ENCODE measurements around the gene DPYSL3.

Gene DPYSL3

DNA sequence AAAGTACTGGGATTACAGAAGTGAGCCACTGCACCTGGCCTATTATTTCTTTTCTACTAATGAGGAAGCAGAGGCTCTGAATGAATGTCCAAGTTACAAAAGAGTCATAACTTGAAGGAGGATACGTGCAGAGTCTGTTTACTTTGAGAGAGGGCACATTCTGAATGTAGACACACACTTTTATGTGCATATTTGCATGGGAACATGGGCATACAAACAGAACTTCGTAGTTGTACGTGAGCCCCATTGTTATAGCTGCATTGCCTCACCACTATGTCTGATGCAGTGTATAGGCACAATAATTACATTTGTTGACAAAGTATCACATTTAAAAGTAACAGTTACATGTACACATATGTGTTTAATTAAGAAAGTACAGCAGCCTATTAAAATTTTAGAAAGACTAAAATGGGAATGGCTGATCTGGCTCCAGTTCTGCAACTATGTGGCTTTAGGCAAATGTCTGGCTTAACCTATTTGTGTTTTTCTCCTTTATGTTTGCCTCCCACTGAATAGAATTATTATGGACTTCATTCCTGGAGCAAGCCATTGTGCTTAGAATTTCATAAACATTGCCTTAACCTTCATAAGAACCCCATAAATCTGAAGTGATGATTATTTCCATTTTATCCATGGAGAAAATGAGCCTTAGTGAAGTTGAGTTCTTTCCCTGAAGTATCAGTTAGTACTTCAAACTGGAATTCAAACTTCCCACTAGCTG is 3.0 kb upstream of the DPYSL3 start:
- DNase-seq (ENCODE audit: low read depth) = no peak

DNA sequence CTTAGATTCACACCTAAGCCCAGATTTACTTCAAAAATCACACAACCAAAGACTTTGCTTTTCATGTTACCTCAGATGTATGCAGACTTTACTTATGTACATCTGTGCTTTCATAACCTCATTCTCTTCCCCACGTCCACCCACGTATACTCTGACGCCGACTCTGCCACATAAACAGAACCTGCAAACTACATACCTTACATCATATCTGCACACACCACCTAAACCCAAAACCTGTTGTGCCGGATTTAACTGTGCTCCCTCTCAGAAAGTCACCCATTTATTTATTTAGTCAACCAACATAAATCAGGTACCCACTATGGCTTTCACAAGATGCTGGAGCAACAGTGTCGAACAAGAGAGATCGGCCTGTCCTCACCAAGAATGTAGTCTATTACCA is 1.0 kb upstream of the DPYSL3 start:
- DNase-seq (ENCODE audit: low read depth) = no peak

DNA sequence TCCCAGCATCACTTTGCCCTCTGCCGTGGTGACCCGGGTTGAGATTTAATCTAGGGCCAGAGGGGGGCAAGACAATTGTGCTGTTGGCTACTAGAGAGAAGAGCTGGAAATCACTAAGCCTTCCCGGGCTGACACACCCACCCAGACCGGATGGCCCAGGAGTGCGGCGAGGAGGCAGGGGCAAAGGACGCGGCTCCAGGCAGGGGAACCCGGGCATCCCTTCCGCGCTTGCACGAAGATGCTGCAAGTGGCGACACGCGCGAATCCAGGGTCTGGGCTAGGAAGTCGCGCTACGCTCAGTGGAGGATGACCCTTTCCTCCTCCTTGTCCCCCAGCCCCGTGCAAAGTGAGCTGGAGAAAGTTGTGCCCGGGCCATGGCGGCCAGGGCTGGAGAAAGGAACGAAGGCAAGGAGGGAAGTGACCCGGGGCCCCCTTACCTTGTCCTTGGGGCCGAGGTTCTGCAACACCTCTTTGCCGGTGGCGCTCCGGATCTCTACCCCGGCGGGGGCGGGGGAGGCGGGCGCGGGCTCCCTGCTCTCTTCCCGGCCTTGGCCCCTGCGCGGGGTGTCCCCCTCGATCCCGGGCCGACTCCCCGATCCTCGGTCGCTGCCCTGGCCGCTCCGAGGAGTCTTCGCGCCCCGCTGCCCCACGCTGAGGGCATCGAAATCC is 693 bp downstream of the DPYSL3 start:
- DNase-seq (ENCODE audit: low read depth) = no peak

DNA sequence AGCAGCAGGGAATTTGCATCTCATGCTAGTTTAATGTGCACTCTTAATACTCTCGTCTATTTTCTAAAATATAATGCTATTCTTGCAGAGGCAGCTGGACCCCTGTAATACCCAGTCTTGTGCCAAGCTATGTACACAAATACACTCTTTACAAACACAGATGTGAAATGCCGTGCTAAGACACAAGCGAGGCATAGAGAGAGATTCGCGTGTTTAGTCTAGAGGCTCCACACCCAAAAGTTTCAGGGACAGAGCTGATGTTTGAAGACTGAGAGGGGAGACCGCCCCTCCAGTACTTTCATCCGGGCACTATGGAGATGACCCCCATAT is 1.2 kb downstream of the DPYSL3 start:
- DNase-seq (ENCODE audit: low read depth) = no peak

DNA sequence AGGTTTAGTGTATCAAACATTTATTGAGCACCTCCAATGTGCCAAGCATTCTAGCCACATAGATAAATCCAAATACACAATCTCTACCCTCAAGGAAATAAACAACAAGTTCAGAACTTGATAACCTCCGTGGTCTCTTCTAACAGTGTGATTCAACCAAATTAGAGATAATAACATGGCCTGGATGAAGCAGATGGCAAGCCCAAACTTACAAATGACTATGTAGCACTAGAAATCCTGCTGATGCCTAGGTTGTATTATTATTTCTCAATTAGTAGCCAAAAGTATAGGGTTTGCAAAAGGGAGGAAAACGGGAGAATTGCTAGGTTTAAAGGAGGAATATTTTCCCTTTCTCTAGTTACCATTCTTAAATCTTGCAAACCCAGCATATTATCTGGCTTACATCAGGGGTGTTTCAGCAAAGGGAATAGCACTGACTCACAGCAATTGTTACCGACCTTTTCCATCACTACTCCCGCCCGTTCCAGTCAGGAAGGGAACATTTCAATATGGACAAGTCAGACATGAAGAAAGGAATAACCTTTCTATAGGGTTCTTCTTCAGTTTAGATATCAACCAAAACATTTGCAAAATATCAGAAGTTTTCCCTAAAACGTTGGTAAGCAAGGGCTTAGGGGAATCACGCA is 2.3 kb downstream of the DPYSL3 start:
- DNase-seq (ENCODE audit: low read depth) = peak; percentile 82

DNA sequence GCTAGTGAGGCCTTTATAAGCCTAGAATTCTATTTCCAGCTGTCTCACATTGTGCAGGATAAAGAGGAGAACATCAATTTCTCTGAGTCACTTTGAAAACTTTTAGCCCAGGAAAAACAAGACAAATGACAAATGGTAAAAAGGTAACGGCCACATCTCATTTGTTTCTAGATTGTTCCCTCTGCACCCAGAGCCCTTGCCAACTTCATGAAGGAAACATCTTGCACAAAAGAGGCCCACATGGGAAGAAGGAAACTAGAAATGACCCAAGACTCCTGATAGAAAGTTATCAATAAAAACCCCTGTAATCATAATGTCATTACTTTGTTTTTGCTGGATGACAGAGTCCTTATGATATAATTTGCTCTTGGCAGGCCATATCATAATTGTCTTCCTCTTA is 5.3 kb downstream of the DPYSL3 start:
- no peak for DNase-seq (ENCODE audit: low read depth)

DNA sequence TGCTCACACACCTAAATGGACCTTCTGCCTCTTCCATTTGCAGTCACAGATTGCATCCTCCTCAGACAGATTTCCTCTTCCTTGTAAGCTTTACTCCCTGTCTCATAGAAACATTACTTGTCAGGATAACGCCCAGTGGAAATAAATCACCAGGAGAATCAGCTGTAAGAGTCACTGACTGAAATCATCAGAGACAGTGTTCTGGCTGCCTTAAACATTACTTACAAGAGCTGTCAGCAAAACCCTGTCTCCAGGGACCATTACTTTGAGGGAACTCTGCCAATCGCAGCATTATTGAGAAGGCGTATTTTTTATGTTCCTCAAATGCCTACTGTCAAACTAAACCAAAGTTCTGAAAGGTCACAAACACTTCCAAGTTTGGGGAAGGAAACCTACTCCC is 5.9 kb downstream of the DPYSL3 start:
- peak; percentile 87 for DNase-seq (ENCODE audit: low read depth)

DNA sequence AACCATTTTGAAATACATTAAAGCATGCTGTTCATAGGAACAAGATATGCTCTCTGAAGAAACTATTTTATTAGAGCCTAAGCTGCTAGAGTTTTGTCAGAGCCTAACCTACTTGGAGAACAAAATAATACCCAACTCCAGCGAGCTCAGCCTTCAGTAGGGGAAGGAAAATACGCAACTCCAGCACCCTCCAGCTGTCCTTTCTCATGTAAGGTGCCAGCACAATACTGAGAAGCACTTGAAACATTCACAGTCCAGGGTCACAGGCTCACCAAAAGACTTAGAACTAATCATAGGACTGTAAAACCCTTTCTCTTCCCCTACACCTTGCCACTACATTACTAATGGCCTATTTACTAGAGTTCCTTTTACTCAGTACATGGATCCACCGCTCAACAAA is 18.9 kb downstream of the DPYSL3 start:
- DNase-seq (ENCODE audit: low read depth) = no peak

DNA sequence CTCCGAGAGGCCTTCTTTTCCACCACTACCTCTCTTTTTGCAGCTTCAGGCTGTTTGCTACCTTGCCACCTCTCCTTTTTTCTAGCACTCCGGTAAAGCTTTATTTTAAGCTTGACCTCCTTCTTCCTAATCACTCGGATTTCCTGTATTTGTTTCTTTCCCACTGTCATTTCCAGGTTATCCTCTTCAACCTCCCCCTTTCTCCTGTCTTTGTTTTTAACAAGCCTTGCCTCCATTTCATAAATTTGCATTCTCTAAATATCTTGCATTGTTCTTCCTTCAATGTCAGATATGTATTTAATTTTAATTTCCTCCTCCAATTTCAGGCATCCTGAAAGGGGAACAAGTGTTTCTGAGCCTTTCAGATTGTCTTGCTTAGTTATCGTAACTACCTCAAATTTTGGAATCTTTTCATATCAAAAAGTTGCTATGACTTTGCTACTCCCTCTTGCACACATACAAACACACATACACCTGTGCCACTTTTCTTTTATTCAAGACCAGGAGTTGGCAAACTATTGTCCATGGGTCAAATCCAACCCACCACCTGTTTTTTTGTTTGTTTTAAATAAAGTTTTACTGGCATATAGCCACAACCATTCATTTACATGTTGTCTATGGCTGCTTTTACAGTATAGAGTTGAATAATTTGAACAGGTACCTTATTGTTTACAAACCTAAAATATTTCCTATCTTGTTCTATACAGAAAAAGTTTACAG is 22.7 kb downstream of the DPYSL3 start:
- no peak for DNase-seq (ENCODE audit: low read depth)

DNA sequence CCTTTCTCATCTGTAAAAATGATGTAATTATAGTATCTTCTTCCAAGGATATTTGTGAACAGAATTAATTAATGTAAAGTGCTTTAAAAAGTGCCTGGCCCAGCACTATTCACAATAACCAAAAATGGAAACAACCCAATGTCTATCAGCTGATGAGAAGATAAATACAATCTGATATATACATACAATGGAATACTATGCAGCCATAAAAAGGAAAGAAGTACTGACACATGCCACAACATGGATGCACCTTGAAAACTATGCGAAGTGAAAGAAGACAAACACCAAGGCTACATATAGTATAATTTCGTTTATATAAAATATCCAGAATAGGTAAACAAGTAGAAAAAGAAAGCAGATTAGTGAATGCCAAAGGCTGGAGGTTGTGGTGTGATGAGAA is 24.1 kb downstream of the DPYSL3 start:
- no peak for DNase-seq (ENCODE audit: low read depth)

DNA sequence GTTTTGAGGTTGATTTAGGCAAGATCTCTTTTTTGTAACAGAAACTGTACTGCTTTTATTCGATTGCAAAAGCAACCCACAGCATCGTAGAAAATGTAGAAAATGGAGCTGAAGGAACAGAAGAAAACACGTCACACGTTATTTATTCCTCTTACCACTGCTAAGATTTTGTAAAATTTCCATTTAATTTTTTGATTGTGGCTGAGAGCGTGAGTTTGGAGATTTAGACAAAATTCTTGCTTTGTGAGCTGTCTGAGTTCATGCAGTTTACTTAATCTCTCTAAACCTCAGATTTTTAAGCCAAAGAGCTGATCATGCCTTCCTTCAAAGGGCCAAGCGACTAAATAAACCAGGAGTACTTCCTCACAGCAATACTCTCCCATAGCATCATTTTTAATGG is 24.8 kb downstream of the DPYSL3 start:
- DNase-seq (ENCODE audit: low read depth) = peak; percentile 95

DNA sequence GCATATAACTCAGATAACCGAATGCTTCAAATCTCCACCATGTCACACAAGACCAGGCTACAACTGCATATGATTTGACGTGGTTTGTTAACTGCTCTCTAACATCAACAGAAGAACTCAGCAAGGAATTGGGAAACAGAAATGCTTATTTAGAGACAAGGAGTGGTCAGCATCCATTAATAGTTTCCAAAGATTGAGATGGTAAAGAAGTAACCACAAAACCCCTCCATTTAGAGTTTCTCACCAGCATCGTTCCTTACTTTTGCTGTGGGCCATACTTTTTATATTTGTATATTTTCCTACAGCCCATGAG is 25.2 kb downstream of the DPYSL3 start:
- DNase-seq (ENCODE audit: low read depth) = peak; percentile 73

DNA sequence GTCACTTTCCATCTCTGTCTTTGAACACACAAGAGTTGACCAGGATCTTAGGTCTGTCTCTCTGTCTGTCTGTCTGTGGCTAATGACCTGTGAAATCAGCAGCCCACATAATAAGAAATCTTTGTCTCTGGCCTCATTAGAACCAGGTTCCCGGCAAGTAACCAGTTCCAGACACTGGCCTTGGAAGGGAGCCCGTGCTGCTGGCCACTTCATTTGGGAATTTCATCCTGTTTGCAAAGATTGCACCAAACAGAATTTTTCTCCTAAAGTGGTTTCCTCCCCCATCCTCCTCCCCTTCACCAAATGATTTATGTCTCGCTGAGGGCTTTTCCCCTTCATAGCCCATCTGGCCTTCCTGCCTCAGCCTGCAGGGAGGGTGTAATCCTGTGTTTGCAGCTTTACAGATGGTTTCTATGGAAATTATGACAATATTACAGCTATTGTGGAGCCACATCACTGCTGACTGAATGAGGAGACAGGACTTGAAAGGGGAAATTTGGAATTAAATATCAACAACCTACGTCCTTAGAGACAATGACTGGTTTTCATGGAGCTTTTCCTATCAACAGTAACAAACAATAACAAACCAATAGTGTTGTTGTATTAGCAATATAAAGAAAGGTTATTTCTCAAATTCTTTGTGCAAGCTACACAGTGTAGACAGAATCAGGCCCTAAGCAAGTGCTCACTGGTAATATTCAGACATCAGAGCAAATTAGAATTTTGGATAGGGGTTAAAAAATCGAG is 25.7 kb downstream of the DPYSL3 start:
- DNase-seq (ENCODE audit: low read depth) = peak; percentile 99

DNA sequence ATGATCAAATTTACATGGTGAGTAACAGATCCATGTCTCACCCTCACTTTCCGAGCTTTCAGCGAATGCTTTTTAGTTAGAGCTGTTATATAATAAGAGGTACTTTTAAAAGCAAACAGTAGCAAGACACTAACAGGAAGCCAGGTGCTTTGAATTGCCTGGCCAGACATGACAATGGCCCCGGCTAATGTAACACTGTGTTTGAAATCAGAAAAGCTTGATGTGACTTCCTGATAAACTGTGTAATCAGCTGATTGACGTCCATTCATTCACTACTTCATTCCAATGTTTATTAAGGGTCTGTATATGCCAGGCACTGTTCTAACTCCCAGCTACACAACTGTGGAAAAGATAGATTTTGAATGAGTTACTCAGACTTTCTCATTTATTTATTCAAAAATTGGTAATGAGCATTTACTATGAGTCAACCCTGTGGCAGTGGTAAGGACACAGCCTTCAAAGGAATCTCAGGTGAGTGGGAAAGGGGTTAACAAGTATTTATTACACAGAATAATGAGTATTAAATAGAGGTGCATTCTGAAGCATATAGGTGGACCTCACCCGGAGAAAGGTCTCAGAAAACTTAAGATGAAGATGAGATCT is 26.6 kb downstream of the DPYSL3 start:
- DNase-seq (ENCODE audit: low read depth) = no peak

DNA sequence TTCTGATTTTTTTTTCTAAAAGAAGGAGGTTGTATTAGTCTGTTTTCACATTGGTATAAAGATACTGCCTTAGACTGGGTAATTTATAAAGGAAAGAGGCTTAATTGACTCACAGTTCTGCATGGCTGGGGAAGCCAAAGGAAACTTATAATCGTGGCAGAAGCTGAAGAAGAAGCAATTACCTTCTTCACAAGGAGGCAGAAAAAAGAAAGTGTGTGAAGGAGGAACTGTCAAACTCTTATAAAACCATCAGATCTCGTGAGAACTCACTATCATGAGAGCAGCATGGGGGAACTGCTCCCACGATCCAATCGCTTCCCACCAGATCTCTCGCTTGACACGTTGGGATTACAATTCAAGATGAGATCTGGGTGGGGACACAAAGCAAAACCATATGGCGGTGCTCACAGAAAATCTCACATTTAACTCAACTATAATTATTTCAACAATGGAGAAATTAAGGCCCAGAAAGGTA is 27.1 kb downstream of the DPYSL3 start:
- DNase-seq (ENCODE audit: low read depth) = no peak

DNA sequence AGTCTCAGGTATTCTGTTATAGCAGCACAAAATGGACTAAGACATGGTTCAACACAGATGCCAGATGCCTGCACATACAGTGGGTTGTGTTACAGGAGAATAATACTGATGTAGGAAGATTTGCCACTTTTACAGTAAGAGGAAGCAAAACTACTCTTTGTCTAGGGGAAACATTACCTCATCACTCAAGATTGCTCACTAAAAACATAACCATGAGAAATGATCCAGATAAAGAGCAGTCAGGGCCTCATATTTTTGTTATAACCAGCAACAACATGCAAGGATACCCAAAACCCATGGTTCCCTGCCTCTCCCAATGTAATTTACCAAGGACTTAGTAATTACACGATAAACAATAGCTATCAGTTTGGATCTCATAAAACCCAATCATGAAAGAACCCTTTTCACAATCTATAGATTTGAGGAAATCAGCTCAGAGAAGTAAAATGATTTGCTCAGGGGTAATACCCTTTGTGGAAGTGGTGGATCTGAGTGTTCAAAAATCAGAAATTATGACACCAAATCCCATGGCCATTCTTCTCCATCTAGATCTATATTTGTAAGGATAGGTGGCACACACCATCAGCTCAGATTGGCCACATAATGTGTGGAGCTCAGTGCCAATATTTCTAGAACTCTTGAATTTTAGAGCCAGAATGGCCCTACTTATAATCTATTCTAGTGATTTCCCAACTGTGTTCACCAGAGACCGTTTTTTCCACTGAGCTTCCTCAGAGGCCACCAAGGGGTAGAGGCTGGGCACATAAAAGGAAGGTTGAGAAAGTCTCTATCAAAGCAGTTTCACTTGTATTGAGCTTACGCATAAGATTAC is 27.8 kb downstream of the DPYSL3 start:
- DNase-seq (ENCODE audit: low read depth) = peak; percentile 85

DNA sequence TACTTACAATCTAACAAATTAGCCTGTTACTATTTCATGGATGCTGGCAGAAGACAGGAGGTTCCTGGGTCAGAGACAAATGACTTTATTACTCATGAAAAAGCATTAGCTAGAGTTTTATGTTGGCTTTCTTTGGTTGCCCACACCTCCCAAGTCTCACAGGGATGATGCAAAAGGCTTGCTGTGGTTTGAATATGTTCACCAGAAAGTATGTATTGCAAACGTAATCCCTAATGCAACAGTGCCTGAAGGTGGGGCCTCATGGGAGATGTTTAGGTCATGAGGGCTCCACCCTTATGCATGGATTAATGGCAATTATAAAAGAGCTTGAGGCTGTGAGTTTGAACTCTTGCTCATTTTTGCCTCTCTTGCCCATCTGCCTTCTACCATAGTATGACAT is 28.5 kb downstream of the DPYSL3 start:
- DNase-seq (ENCODE audit: low read depth) = peak; percentile 93

DNA sequence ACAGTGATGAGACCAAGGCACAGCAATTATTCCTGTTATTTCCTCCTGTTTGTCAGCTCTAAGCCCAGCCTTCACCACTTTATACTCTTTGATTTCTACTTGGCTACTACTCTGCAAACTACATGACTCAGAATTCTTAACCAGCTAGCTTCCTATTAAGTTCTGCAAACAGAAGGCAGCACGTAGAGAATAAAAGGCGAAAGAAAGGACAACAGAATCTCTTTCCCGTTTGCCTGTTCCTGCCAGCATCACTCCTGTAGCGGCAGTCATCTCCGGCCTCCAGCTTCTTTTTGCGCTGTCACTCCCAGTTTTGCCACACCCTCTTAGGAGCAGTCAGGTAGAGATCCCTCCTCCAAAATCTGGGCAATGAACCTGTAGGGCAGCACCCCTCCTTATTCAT is 29.9 kb downstream of the DPYSL3 start:
- DNase-seq (ENCODE audit: low read depth) = peak; percentile 40

DNA sequence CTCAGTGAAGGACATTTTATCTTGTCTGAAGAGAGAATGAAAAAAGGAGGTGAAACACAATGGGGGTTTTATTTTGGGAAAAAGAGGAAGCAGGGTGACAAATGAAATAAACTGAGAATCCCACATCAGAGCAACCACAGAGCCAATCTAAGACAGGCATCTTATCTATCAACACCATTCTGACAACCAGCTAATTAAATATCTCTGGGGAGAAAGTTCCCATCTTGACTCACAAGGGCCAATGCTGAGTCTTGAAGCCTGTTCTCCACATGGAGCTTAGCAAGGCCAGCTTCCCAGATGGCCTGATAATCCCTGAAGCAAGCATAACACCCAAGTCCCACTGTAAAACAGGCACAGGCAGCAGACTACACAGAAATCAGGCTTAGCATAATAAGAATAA is 30.4 kb downstream of the DPYSL3 start:
- DNase-seq (ENCODE audit: low read depth) = peak; percentile 57

DNA sequence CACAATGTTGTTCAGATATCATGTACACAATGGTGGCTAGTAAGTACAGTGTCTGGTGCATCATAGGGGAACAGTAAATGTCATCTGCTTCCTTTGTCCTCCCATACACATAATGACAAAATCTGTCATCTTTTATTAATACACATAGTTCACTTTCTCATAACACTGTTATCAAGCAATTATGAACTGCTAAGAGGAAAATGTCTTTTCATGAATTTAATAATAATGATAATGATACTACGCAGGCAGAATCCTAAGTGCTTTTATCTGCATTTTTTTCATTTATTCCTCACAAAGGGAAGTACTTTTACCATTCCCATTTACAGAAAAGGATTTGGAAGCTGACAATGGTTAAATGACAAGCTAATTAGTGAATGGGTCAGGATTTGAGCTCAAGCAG is 35.7 kb downstream of the DPYSL3 start:
- DNase-seq (ENCODE audit: low read depth) = no peak

Data from amniotic epithelial cell (primary cell).